Pancreas (tissue), 10 donors: ENCODE data around the gene CEP41. TPM values are rescaled to one million over a fixed set of nuclear protein-coding genes. Genes with fewer than 3 reads are reported as not detected.
"Not testable (repeated sequence)": the region's sequence is repeated elsewhere in the genome, so short reads cannot be mapped to it uniquely, and the experiment has no call there.

Source experiments
- ATAC-seq, 4 donors: fragments of 200-7000 bp; cut with Tn5 transposase; one replicate each; pipeline versions ENCODE4 v1.8.0 to v1.9.1; 2020; ENCODE audit warnings: mild to moderate bottlenecking in 4 of 4, moderate library complexity in 4 of 4
- DNase-seq, 6 donors: peaks; one replicate each; pipeline ENCODE4 v3.0.0-alpha.2; 2020
- FAIRE-seq: peaks from 2 replicates; lab custom pipeline; 2012; peaks lifted over from hg19 to GRCh38; lab: Jason Lieb, UNC
- H3K27ac ChIP-seq, 4 donors: fragments of 200-600 bp; sonication (generic); 1 replicate in 3 of 4; 2 replicates in 1 of 4; pipeline versions ENCODE4 v1.5.0 to v1.8.0; 2020
- H3K27me3 ChIP-seq, 4 donors: fragments of 200-600 bp; one replicate each; pipeline ENCODE4 v1.8.0; 2021
- H3K36me3 ChIP-seq, 3 donors: fragments of 200-600 bp; sonication (generic) in 1 of 3; one replicate each; pipeline versions ENCODE4 v1.5.0 to v1.8.0; 2020 to 2021
- H3K4me1 ChIP-seq, 3 donors: fragments of 200-600 bp; one replicate each; pipeline ENCODE4 v1.8.0; 2021
- H3K4me3 ChIP-seq, 4 donors: fragments of 200-600 bp; sonication (generic) in 2 of 4; one replicate each; pipeline versions ENCODE4 v1.5.0 to v1.8.0; 2020 to 2021
- H3K9me3 ChIP-seq, 4 donors: fragments of 200-600 bp; one replicate each; pipeline ENCODE4 v1.8.0; 2021
- CTCF ChIP-seq, 4 donors: fragments of 200-600 bp; sonication (generic) in 3 of 4; IDR thresholded peaks; one replicate each; pipeline versions ENCODE4 v1.5.0 to v1.8.0; 2021; ENCODE audit warnings: antibody characterized with exemption in 4 of 4
- WGBS, 2 donors: extraction: QIAGEN DNeasy Blood & Tissue Kit; methylation state at CpG; one replicate each; pipeline ENCODE4 v1.1.7; 2013; 5-methylcytosine and 5-hydroxymethylcytosine counted together
- intact Hi-C, 3 donors: fragments of 100-400 bp; cut with DNase I; formaldehyde crosslinking; loops; one replicate each; pipeline versions ENCODE4 v1.11.1 to v1.14.2; 2022
- polyA plus RNA-seq, 2 donors: library from polyadenylated mRNA; stranded (reverse); fragments of 200-250 nt; gene quantifications; one replicate each; pipeline ENCODE4 v1.2.3, GENCODE V29; 2013
- total RNA-seq, 6 donors: library from RNA; stranded (reverse); fragmentation: NEBNext Ultra II Directional in 4 of 6; extraction: Animal tissue kit (Norgen Biotek cat#: 25700) in 4 of 6; gene quantifications; one replicate each; pipeline versions ENCODE4 v1.2.1 to v1.2.4, GENCODE V29; 2021 to 2023
- donor health status: healthy with polysubstance abuse.
- donor health status: DM: no; HTN: no; CAD: no; lungs with moderate emphysema.
- donor health status: DM: no; HTN: no; CAD: no.
- donor health status: control.
- donor health status: control.
- donor health status: Bipolar disorder and iron deficiency.
- donor health status: DM: yes; HTN: yes; CAD: no.
- donor health status: DM: no; HTN: no; CAD: no.
- donor health status: DM: no; HTN: no; CAD: no.
- donor health status: DM: yes; HTN: yes; CAD: no.

CEP41 gene
- total and polyA plus RNA-seq, 8 donors: 1.8 to 10.3 (median 4.5) TPM

GRCh38 chr7:130377178-130377577 lies 63.6 kb downstream of the CEP41 start:
- H3K4me3 ChIP-seq: no peak overlapping the region
- peaks cover 23 to 31% (median 29%) of the 10 kb centered on the region in 3 donors for H3K4me1 ChIP-seq
- intact Hi-C loops: no loop called here
- TF ChIP-seq CTCF (IDR thresholded peaks at IDR 0.05): no peak
- no peaks in the 10 kb centered on the region for H3K9me3 ChIP-seq
- no peaks in the 10 kb centered on the region for H3K27me3 ChIP-seq
- FAIRE-seq (no peak), DNase-seq (peak in 3 of 6 donors; percentile 52 to 71 (median 70)), ATAC-seq (no peak)
- H3K36me3 ChIP-seq: peaks cover 0 to 12% (median 0%) of the 10 kb centered on the region in 3 donors
- peak overlapping the region in 1 of 4 donors; percentile 17 for H3K27ac ChIP-seq
- WGBS, 2 donors: 37 to 45% methylated on average over 6 of the region's 6 CpGs

GRCh38 chr7:130376461-130376860 lies 64.4 kb downstream of the CEP41 start:
- ATAC-seq, H3K27ac ChIP-seq, H3K9me3 ChIP-seq, H3K27me3 ChIP-seq, FAIRE-seq, H3K36me3 ChIP-seq, H3K4me3 ChIP-seq, intact Hi-C loops: not testable (repeated sequence)
- 62 to 96% methylated on average over 1 of the region's 1 CpG for WGBS, 2 donors
- peak in 1 of 6 donors; percentile 8 for DNase-seq
- peaks cover 29 to 33% (median 31%) of the 10 kb centered on the region in 3 donors for H3K4me1 ChIP-seq

- Histone ChIP-seq H3K27ac (peak overlapping the region; percentile 80 to 95 (median 92)), H3K27me3 (no peaks in the 10 kb centered on the region), H3K4me1 (peaks cover 34 to 53% (median 47%) of the 10 kb centered on the region in 3 donors), H3K9me3 (no peaks in the 10 kb centered on the region), H3K4me3 (no peak overlapping the region), H3K36me3 (no peaks in the 10 kb centered on the region)
- DNase-seq (peak in 3 of 6 donors; percentile 49 to 57 (median 57)), FAIRE-seq (no peak), ATAC-seq (no peak)
- intact Hi-C loops: no loop called here
- no peak for TF ChIP-seq CTCF (IDR thresholded peaks at IDR 0.05)
- WGBS, 2 donors: 80 to 85% methylated on average over 6 of the region's 6 CpGs
Observed at GRCh38 chr7:130374507-130374906, 66.3 kb downstream of the CEP41 start.

GRCh38 chr7:130372402-130373165 lies 68.2 kb downstream of the CEP41 start:
- Histone ChIP-seq H3K9me3 (no peaks in the 10 kb centered on the region), H3K36me3 (no peaks in the 10 kb centered on the region), H3K4me1 (peaks cover 26 to 55% (median 52%) of the 10 kb centered on the region in 3 donors), H3K4me3 (no peak overlapping the region), H3K27me3 (no peaks in the 10 kb centered on the region), H3K27ac (peak overlapping the region; percentile 80 to 95 (median 92))
- peak in 1 of 6 donors; percentile 26 for DNase-seq
- ATAC-seq: no peak
- no peak for FAIRE-seq
- intact Hi-C loops: no loop called here
- TF ChIP-seq CTCF (IDR thresholded peaks at IDR 0.05): no peak
- WGBS, 2 donors: 76 to 77% methylated on average over 11 of the region's 11 CpGs

GRCh38 chr7:130371046-130371445 lies 69.8 kb downstream of the CEP41 start:
- Histone ChIP-seq H3K27me3 (no peaks in the 10 kb centered on the region), H3K4me3 (no peak overlapping the region), H3K4me1 (peaks cover 26 to 60% (median 55%) of the 10 kb centered on the region in 3 donors), H3K27ac (peak overlapping the region in 2 of 4 donors; percentile 91 to 92), H3K36me3 (no peaks in the 10 kb centered on the region), H3K9me3 (no peaks in the 10 kb centered on the region)
- intact Hi-C loops: no loop called here
- TF ChIP-seq CTCF (IDR thresholded peaks at IDR 0.05): no peak
- 74% methylated on average over 3 of the region's 3 CpGs for WGBS, 2 donors
- no peak for FAIRE-seq
- ATAC-seq: no peak
- DNase-seq: peak in 1 of 6 donors; percentile 59
